Retinal pigment epithelial cell (primary cell): ENCODE measurements around the gene CHID1.

Source experiments
- DNase-seq: peaks from one replicate; pipeline ENCODE4 v3.0.0-alpha.2; 2010; ENCODE audit warnings: low read depth
- H3K4me3 ChIP-seq: 2 replicates; pipeline ENCODE4 v1.5.1; 2011; ENCODE audit warnings: mild to moderate bottlenecking, low read length, control low read depth, moderate library complexity
- CTCF ChIP-seq: conservative IDR thresholded peaks from 2 replicates; pipeline ENCODE4 v1.5.1; 2011; ENCODE audit warnings: low read depth, low read length, control low read depth, inconsistent platforms

The CHID1 gene

GRCh38 chr11:910589-911030, at the start of gene CHID1:
Gene CHID1 (minus strand): TSS chr11:910810. CDS start chr11:904816, 5,994 bp downstream.
- DNase-seq: no peak
- H3K4me3 ChIP-seq: peak within 1 kb of the TSS; percentile 69
- TF ChIP-seq CTCF: no peak

GRCh38 chr11:959608-960007, 49.0 kb upstream of the CHID1 start:
- TF ChIP-seq CTCF: no peak
- H3K4me3 ChIP-seq: no peak overlapping the region
- DNase-seq: no peak

- no peak for DNase-seq
- TF ChIP-seq CTCF: no peak
- no peak overlapping the region for H3K4me3 ChIP-seq
These were observed 48.4 kb upstream of the CHID1 start for GRCh38 chr11:959027-959426.

GRCh38 chr11:958101-958500, 47.5 kb upstream of the CHID1 start:
- no peak for TF ChIP-seq CTCF
- DNase-seq: no peak
- no peak overlapping the region for H3K4me3 ChIP-seq

GRCh38 chr11:957212-957920, 46.8 kb upstream of the CHID1 start:
- TF ChIP-seq CTCF: no peak
- H3K4me3 ChIP-seq: no peak overlapping the region
- no peak for DNase-seq

GRCh38 chr11:955154-956063, 44.8 kb upstream of the CHID1 start:
- no peak overlapping the region for H3K4me3 ChIP-seq
- no peak for DNase-seq
- TF ChIP-seq CTCF: no peak
